Measurements from ENCODE around the gene GSTM3. TPM values are rescaled to one million over a fixed set of nuclear protein-coding genes. Genes with fewer than 3 reads are reported as not detected.
A peak's percentile ranks its signal among the peaks of the same experiment; 100 is the strongest.

Gene GSTM3
- total and polyA plus RNA-seq, 2 of the 13 experiments (the other 11 are each of a cell fraction or from before 2014, with no cell fraction given): 127 to 142 TPM

GRCh38 chr1:109718495-109718894, 22.3 kb downstream of the GSTM3 start (continued):
- TF ChIP-seq TRIM22 (IDR thresholded peaks at IDR 0.05): no peak
- TF ChIP-seq ZNF274 (CRISPR knock-in tag; IDR thresholded peaks at IDR 0.05): no peak
- TF ChIP-seq MAX (IDR thresholded peaks at IDR 0.05): no peak
- peak; percentile 74 for TF ChIP-seq SMC3 (IDR thresholded peaks at IDR 0.05; ENCODE audit: low read length)
- no peak for TF ChIP-seq HNF1A (IDR thresholded peaks at IDR 0.05; ENCODE audit: low read depth)
- no peak for TF ChIP-seq HNF1A (CRISPR knock-in tag; IDR thresholded peaks at IDR 0.05; ENCODE audit: borderline replicate concordance)
- no peak for TF ChIP-seq ZNF180 (CRISPR knock-in tag; IDR thresholded peaks at IDR 0.05; ENCODE audit: borderline replicate concordance, low read depth)
- peak; percentile 75 for TF ChIP-seq CTCF (CRISPR knock-in tag; IDR thresholded peaks at IDR 0.05)
- TF ChIP-seq ZFP36L2 (CRISPR knock-in tag; IDR thresholded peaks at IDR 0.05): no peak
- no peak for TF ChIP-seq TERF1 (CRISPR knock-in tag; IDR thresholded peaks at IDR 0.05)
- TF ChIP-seq ZNF33A (CRISPR knock-in tag; IDR thresholded peaks at IDR 0.05; ENCODE audit: borderline replicate concordance): no peak
- TF ChIP-seq ZNF710 (CRISPR knock-in tag; IDR thresholded peaks at IDR 0.05; ENCODE audit: borderline replicate concordance): no peak
- TF ChIP-seq ZNF782 (CRISPR knock-in tag; IDR thresholded peaks at IDR 0.05; ENCODE audit: borderline replicate concordance): no peak
- TF ChIP-seq TFAP4 (IDR thresholded peaks at IDR 0.05; ENCODE audit: borderline replicate concordance, low read depth): no peak
- no peak for TF ChIP-seq FOXP4 (CRISPR knock-in tag; IDR thresholded peaks at IDR 0.05)
- no peak for TF ChIP-seq SALL1 (CRISPR knock-in tag; IDR thresholded peaks at IDR 0.05)

All from HepG2 (cell line).